GM21526 (cell line): Measurements from ENCODE around the gene UFSP2.

Source experiments
- ATAC-seq: cut with Tn5 transposase; IDR thresholded peaks from one replicate; pipeline ENCODE4 v1.9.1; 2021; ENCODE audit warnings: moderate library complexity; ENCODE audit not compliant: unreplicated experiment, low FRiP score

UFSP2 gene, protein sequence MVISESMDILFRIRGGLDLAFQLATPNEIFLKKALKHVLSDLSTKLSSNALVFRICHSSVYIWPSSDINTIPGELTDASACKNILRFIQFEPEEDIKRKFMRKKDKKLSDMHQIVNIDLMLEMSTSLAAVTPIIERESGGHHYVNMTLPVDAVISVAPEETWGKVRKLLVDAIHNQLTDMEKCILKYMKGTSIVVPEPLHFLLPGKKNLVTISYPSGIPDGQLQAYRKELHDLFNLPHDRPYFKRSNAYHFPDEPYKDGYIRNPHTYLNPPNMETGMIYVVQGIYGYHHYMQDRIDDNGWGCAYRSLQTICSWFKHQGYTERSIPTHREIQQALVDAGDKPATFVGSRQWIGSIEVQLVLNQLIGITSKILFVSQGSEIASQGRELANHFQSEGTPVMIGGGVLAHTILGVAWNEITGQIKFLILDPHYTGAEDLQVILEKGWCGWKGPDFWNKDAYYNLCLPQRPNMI

DNA sequence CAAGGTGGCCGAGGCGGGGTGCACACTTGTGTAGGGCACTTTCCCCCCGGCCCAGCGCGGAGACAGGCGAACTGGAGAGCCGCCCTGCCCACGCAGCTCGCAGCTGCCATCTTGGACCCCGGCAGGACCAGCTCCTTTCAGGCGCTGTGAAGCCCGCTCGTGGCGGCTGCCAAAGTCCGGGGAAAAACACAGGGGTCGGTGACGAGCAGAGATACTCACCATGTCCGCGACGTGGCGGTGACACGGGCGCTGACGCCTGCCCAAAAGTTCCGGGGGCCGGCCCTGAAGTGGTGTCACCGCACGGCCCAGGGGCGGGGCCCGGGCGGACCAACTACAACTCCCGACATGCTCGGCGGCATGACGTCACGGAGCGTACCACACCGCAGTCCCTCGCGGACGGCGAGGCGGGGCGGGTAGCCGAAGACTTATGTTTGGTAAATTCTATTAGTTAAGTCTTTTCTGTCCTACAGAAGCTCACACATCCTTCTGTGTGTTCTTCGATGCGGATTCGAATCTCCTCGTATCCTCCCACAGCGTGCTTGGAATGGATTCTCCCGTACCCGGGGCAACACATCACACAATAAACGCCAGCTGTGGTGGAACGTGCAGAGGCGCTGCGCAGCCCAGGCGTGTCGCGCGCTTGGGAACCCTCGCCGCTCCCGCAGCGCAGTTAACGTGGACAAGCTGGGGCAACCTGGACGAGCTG lies at the start of gene UFSP2:
UFSP2 (minus strand) TSS at position 318 of the 706 bp plus-strand sequence; CDS start at position 222, 96 bp downstream.
- peak; percentile 92 for ATAC-seq

GRCh38 chr4:185473247-185473646 lies 47.5 kb upstream of the UFSP2 start:
- no peak for ATAC-seq

GRCh38 chr4:185472103-185472542 lies 46.4 kb upstream of the UFSP2 start:
- peak; percentile 33 for ATAC-seq

GRCh38 chr4:185471235-185472102 lies 45.7 kb upstream of the UFSP2 start, which contains the start of gene CCDC110:
Gene CCDC110, minus strand, starts transcription at chr4:185471733. Its CDS starts 50 bp downstream, at chr4:185471683.
- ATAC-seq = peak; percentile 86

GRCh38 chr4:185470501-185471195 lies 44.9 kb upstream of the UFSP2 start:
- no peak for ATAC-seq

GRCh38 chr4:185469580-185470154 lies 43.9 kb upstream of the UFSP2 start:
- ATAC-seq = no peak

- ATAC-seq = no peak
Observed at GRCh38 chr4:185468999-185469398, 43.2 kb upstream of the UFSP2 start.

GRCh38 chr4:185467991-185468390 lies 42.2 kb upstream of the UFSP2 start:
- no peak for ATAC-seq

DNA sequence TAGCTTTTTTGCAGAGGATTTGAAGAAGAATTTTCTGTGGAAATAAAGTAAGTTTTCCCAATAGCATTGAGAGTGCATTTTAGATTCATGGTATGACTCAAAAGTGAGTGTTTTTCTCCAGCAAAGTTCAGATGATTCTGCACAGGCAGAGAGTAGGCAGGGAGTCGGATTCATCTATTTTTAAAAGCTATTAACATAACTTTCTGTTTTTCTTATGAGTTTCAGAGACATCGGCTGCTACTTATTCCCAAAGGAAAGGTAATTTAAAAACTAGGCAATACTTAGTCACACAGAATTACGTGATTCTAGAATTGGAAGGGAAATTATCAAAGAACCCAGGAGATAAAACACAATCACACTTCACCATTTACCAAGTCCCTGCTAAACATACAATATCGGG lies 41.3 kb upstream of the UFSP2 start:
- no peak for ATAC-seq

- ATAC-seq = no peak
Observed at GRCh38 chr4:185465707-185466106, 39.9 kb upstream of the UFSP2 start.

- no peak for ATAC-seq
Observed at GRCh38 chr4:185464887-185465286, 39.1 kb upstream of the UFSP2 start.

- ATAC-seq = no peak
Observed at GRCh38 chr4:185464183-185464582, 38.4 kb upstream of the UFSP2 start.

GRCh38 chr4:185463541-185463940 lies 37.8 kb upstream of the UFSP2 start:
- no peak for ATAC-seq

DNA sequence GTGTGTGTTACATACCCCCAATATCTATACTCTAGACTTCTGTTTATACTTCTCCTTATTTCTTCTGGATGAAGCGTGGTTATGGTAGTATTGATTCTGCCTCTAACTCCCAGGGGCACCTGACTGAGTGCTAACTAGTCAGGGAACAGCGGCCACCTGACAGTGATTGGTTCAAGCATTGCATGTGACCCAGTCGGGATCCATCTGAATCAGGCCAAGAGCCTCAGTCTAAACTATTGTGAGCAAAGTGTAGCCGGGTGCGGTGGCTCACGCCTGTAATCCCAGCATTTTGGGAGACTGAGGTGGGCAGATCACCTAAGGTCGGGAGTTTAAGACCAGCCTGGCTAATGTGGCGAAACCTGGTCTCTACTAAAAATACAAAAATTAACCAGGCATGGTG lies 35.8 kb upstream of the UFSP2 start:
- ATAC-seq = no peak

DNA sequence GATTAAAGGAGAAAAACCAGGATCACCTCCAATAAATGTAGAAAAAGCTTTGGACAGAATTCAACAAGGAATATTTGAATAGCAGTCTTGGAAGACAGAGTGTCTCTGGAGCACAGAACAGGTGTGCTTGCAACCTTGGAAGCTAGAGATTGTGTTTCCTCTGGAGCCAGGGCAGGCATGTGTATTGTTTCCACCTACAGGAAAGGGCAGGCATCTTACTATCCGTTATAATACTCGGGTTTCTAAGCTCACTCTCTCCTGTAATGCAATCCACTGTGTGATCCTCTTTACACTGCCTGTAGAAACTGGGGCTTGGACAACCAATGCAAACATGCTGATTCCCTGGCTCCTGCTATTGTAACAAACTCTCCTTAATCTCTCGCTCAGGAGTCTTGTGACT lies 31.4 kb upstream of the UFSP2 start:
- ATAC-seq = no peak

DNA sequence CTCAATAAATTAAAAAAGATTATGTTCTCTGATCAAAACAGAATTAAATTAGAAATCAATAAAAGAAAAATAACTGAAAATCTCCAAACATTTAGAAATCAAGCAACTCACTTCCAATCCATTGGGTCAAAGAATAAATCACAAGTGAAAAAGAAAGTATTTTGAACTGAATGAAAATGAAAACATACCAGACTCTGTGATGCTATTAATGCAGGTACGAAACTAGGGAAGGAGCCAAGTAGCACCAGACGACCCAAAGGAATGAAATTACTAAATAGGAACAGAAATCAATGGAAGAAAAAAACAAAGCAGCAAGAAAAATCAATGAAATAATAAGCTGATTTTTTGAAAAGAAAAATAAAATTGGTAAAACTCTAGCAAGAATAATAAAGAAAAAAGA lies 30.4 kb upstream of the UFSP2 start:
- no peak for ATAC-seq

GRCh38 chr4:185445209-185445608 lies 19.4 kb upstream of the UFSP2 start:
- no peak for ATAC-seq

DNA sequence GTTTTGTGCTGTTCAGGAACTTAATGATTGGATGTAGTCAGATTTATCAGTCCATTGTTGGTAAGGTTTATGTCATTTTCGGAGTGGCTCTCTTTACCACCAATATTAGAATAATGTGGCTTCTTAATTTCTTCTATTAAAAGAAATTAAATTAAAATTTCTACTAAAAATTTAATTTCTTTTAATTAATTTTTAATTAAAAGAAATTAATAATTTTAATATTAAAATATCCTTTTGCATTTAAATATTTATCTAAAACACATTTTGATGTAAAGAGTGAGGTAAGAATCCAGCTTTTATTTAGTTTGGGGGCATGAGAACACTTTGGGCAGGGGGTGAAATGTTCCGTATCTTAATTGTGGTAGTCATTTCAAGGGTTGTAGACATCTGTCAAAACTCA lies 15.7 kb upstream of the UFSP2 start:
- no peak for ATAC-seq

DNA sequence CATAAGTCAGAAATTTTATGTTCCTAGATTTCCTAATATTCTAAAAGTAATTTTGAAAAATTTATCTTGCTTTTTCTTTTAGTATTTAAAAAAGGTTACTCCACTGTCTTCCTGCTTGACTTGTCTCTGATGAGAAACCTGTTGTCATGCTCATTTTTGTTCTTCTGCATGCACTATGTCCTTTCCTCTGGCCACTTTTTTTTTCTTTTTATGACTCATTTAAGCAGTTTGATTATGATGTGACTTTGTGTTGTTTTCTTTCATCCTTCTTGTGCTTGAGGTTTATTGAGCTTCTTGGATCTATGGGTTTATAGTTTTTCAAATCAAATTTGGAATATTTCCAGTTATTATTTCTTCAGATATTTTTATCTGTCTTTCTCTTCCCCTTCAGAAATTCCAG lies 12.0 kb upstream of the UFSP2 start:
- ATAC-seq = no peak

DNA sequence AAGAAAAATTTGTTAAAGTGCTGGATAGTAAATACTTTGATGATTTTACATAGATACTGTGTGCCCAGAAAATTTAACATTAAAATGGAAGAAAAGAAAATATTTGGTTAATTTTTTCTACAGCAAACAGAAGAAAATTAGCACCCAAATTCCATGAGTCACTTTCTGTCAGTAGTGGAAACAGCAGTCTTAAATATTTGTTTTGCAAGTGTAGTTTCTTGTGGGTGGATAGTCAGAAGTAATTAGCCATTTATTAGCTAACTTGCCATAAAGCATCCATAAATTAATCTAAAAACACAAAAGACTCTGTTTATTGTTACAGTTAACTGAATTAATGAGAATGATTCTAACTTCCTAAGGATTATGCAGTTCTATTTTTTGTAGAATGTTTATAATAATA lies 9.7 kb upstream of the UFSP2 start:
- no peak for ATAC-seq
